Activated gamma-delta T cell treated with anti-CD3 and anti-CD28 coated beads, Interleukin-2, amount 50 U/mL, for 16 hours (primary cell): ENCODE measurements around the gene GLS.
"Not testable (repeated sequence)": the region's sequence is repeated elsewhere in the genome, so short reads cannot be mapped to it uniquely, and the experiment has no call there.

ENCODE experiments used
- DNase-seq: peaks from one replicate; pipeline ENCODE4 v3.0.0-alpha.2; 2020; ENCODE audit warnings: low read depth

Gene GLS

DNA sequence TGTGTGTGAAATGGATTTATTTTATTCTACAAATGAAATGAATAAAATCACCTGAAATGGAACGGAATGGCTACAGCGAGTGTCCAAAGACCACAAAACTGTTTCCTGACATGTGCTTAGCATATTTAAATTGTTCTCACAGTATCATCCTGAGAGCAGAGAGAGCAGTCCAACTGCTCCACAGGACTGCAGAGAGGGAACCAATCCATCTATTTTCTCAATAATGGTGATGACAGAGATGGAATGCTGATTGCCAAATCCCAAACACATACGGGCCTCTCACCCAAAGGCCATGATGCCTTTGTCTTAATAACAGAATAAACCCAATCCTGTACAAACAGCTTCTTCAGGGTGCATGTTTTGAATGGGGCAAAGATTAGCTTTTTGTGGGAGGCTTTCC is 92.2 kb downstream of the GLS start:
- DNase-seq = no peak

DNA sequence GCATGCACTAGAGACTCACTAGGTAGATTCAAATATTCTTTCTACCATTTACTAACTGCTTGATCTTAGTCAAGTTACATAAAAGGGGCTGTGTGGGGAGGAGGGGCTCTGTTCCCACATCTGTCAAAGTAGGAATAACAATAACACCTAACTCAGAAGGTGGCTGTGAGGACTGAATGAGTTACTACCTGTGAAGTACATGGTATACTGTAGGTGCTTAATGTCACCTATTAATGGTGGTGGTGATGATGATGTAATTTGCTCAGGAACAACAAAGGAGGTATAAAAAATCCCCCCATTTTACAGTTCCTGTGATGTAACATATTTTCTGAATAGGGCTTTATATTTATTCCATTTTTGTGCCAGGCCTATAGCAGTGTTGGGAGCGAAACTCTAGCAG is 92.6 kb downstream of the GLS start:
- DNase-seq = no peak

DNA sequence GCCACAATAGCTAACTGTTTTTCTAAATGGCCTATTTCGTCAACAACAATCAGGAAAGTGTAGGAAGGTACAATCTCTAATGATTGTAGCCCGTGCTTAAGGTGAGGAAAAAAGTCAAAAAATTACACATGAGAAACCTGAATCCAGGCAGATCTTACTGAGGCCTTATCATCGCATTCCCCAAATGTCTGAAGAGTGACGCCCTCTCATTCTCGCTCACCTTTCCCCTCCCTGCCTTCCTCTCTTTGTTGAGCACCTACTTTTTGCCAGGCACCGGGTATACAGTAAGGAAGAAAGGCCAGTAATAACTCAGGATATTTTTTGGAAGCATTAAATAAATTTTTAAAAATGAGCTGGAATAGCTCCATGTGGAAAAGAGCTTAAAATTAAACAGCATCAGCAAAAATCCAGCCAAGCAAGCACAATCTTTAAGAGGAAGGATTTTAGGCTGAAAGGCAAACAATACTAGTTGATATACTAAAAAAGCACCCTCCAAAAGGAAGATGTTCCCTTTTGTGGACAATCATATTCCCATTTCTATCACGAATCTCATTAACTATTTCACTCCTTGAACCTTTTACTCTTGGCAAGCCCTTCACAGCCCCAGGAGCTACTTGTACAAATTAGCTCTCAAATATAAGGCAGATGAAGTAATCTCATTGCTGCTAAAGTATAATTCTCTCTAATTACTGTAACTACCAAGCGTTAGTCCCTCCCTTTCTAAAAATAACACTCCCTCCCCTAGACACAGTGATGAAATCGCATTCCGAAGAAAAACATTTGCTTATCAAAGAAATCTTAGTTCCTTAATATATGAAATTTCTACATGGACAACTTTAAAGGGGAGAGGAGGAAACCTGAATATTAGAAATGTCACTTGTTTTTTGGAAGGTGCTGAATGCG is 93.4 kb downstream of the GLS start:
- no peak for DNase-seq

DNA sequence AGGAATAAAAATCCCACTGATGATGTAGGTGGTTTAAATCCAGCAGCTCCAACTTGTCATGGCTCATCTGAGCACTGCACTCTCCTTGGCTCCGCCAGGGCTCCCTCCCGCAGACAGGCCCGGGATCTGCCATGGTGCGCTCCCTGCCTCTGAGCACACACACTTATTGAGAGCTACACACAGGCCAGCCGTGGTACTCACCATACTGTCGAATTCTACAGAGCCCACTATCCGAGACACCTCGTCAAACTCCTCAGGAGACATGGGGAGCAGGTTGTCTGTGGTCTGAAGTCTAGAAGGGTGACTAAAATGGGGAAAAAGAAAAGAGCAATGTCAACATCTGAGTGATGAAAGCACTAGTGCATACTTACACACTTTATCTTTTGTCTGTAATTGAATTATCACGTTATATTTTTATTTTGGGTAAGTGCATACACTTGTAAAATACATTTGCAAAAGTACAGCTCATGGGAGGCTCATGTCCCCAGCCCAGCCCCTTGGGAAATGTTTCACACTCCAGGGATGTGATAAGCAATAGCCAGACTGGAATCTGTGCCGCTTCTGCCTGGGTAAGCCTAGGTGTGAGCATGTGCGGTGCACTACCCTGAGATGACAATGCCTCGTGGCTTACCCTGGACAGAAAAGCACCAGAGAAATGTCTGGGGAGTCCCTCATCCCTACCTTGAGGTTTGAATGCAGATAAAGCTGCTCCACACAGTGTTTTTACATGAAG is 94.2 kb downstream of the GLS start:
- DNase-seq = no peak

DNA sequence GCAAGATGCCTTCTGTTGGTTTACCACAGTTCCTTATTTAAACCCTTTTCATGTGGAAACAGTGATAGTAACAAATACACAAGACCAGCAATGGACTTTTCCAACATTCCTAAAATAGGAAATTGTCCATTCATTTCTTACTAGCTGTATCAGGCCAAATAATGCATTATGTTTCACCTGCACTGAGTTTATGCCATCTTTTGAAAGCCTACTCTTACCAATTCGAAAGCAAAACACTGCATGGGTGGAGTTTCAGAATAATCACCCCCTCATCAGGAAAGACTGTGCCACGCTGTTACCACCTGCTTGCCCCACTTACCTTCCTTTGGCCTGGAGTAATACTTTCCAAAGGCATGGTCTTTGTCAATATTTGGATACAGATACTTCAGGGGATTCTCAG is 95.9 kb downstream of the GLS start:
- no peak for DNase-seq

DNA sequence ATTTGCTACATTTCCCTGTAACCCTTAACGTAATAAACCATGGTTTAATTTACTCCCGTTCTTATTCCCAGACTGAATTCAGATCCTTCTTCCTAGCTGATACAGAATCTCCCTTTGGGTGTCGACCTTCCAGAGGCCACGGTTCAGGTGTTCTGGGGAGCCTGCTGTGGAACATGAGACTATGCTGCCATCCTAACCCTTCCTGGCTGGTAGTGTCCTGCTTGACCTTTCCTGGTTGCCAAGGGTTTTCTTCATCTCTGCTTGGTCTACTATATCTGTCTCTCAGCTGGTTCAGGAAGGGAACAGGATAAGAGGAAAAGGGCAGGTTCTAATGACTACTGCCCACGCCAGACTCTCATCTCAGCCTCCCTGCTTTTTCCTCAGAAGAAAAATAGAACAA is 96.9 kb downstream of the GLS start:
- DNase-seq = no peak

DNA sequence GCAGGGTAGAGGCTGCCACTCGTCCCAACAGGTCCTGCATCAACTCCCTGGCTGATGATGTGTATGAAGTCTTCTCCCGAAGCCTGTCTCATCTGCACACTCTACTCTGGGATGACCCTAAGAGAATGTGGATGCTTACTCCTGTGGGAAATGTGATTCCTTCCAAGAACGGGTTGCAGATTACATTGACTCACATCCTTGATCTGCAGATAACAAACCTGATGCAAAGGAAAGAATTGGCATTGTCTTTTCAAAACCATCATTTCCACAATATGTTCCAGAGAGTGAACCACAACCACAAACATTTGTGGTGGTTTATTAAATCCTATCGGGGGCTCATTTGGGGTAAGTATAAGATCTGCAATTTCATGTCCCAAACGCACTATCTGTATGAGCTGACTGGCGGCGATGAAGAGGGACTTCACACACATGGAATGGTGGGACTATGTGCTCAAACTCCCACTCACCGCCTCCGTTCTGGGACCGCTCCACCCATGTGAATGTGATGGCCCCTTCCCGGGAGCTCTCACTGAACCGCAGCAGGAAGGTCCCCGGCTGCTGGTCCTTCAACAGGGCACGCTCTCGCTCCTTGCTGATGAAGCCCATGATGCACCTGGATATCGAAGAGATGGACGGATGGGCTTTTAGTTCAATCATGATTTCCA is 97.9 kb downstream of the GLS start:
- DNase-seq = no peak

DNA sequence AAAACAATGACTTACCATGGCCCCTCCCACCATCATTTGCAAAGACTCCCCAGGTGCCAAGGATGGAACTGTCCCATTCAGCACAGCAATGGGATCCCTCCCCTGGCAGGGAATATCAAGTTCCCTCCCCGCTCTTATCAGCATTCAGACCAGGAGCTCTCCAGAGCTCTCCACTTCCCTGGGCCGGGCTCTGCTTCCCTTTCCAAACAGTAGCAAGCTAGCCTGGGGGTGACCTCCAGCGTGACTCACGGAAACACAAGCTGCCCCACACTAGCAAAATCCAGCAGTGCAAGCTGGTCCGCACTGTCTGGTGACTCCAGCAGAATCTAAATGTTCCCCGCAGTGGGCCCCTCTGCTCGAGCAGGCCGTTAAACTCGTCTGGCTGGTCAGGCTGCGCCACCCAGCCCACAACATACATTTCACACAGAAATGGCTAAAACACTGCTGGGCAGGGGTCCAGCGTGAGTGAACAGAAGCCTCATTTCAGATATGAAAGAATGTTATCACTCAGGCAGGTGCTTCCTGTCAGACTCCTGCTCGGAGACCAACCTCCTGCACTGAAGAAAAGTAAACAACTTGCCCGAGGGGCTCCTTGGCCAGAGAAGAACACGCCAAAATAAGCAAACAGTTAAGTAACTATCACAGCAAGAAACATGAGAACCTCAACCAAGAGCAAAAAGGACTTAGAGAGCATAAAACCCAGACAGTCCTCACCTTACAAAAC is 99.4 kb downstream of the GLS start:
- no peak for DNase-seq

DNA sequence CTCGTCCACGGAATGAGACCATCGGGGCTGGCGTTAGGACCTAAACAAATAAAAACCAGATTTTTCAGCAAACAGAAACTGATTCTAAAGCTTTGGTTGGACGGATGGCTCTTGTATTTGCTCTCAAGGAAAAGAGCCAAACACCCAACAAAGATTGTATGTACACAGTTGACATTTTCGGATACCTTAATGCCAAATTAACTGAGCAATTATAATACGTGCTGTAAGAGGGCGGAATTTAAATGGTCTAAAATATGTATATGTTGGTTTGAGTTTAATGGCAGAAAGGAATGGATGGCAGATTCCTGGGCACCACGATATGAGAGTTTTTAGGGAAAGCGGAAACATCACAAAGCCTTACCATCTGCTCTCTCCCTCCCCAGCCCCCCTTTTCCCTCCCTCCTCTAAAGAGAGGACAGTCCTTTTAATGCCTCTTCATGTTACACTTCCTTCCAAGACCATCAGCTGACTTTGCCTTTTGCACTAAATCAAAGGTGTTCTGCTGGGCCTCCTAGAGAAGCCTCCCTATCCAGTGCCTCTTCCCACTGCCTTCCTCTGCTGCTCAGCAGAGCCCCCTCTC is 100.1 kb downstream of the GLS start:
- no peak for DNase-seq

DNA sequence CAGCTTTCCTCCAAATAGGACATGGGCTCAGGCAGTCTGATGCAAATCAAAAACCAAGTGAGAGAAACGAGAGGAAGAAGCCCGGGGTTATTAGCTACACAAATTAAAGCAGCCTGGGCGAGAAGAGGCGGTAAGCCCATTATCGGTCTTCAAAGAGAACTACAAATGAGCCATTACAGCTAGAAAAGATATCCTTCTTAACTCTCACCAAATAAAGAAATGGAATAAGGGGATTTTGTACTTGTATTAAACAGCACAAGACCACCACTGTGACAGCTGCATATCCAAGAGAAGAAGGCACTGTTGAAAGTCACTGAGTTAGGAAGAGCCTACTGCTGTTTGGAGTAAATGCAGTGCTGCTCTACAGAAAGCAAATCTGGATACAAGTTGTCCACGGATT is 100.7 kb downstream of the GLS start:
- no peak for DNase-seq

DNA sequence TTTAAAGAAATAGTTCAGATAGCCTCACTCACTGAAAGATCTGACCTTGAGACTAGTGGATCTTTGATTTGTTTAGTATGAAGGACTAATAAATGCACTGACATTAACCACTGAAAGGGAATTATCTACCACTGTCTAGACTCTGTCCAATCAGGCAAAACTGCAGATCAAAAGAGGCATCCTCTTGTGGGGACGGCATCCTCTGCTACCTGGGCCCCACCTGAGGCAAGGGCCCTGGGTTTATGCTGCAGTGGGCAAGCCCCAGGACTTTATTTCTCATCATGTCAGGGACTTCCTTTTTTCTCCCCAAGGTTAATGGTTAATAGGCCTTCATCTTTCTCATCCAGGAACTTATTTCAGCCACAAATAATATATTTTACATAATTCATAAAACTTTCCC is 101.1 kb downstream of the GLS start:
- DNase-seq = no peak

DNA sequence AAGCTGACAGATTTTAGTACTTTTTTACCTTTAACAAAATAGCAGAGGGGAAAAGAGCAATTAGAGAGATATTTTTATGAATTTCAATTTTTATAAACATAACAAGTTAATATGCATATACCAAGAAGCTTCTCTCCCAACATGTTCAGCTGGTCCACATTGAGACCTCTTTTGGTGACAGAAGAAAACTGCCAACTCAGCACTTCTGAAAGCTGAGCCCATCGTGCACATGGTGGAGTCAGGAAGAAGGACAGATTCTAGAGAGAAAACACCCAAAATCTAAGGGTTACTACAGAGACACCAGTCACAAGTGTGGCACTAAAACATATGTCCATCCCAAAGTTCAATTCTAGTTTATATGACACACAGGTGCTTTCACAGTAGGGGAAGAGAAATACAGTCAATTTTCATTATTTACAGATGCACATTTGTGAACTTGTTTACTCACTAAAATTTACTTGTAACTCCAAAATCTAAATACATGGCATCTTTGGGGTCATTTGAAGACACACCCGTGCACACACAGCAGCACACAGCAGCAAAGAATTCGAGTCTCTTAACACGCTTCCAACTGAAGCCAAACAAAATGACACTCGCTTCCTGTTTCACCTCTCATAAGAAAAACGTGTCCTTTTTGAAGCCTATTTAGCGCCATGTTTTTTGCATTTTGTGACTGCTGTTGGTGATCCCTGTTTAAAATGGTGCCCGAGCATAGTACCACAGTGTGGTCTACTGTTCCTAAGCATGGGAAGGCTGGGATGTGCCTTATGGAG is 101.8 kb downstream of the GLS start:
- DNase-seq = no peak

DNA sequence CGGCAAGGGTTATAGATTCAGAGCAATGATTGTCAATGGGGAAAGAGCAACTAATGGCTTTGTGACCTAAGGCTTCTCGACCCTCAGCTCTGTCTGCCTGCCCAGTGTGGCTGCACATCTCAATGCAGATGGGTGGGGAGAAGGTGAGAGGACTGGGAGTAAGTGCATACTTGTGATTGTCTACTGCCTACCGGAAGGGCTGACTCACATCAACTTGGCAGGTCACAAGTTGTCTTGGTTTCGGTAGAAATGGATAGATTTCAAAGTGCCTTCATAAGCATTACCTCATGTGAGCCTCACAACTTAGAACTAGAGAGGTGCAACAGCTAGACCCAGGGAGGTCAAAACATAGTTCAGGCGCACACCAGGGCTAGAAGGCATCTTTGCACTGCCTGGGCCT is 104.0 kb downstream of the GLS start:
- no peak for DNase-seq

DNA sequence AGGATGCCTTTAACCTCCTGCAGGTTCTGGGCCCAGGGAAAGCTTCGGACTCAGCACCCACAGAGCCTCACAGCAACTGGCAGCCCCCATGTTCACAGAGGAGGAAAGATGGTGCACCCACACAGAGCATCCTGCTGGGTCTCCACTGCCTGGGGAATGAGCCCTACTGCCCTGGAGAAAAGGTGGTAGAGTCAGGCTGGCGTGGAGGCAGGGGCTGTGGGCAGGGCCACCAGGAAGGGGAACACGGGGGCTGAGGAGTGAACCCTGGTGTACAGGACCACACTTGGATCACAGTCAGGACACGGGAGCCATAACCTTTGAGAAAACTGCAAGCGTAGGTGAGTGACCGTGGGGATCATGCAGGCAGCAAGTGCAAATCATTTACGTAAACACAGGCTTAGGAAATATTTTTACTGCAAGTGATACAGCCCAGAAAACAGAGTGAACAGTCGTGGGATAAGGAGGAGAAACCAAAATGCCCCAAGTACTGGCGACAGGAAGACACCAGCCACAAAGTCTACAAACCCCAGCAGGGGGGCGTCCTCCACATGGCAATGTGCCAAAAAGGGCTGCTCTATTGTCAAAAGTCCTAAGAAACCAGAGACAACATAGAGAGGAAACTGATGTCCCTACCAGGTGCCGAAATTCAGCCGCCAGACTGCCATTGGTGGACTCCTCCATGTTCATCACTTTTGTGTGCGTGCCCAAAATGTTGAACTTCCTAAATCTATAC is 105.8 kb downstream of the GLS start:
- DNase-seq = no peak

DNA sequence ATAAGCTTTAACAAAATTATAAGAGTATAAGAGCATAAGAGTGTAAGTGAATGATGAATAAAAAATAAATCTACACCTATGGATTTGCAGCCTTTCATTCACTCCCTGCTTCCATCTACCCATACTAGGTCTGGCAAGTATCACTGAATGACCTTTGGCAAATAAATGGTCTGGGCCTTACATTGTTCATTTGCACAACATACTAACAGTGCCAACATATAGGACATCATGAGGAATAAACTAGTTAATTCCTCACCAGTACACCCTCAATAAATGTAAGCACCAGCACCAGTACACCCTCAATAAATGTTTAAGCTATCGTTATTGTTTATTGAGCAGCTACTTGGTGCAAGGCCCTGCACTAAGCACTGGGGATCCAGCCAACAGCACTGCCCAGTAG is 106.5 kb downstream of the GLS start:
- no peak for DNase-seq

DNA sequence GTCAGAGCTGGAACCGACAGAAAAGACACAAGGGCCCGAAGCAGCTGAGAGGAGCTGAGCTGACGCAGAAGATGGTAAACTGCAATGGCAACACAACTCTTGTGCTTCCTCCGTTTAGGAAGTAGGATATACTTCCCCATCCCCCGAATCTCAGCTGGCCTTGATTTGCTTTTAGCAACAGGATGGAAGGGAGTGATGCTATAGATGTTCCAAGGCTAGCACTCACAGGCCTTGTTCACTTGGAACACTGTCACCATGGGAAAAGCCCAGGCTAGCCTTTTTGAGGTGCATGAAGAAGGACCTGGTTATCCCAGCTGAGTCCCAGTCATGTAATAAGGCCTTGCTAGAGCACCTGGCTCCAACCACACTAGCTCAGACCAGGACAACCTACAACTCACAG is 107.3 kb downstream of the GLS start:
- no peak for DNase-seq

DNA sequence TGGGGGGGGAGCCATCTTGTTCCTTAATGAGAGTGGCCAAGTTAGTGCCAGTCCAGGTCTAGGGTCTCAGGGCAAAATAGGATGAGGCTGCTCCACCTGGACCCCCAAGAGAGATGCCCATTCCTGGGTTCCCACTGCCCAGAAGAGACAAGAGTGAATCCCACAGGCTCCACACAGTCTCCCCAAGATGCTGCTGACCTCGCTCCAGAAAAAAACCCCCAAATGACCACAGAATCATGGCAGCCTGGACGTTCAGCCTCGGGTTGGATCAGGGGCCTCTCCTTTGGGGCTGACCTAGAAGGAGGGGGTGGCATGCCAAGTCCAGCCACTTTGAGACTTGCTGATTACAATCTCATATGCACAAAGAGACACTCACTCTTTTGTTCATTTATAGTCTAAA is 108.3 kb downstream of the GLS start:
- DNase-seq = no peak

DNA sequence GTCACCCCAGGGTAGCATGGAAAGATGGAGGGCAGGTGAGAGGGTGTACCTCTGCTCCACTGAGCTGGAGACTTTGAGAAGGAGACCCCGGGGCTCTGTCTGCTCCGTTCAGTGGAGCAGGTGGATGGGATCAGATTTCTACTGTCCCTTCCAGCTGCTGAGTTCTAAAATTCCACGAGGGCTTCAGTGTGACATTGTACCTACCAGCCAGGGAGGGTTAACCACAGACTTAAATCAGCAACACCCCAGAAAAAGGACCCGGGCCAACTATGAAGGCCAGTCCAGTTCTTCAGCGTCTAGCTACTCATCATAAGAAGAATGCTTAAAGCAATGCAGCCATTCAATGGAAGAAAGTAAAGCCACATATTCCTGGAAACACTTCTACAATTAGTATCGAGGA is 109.5 kb downstream of the GLS start:
- DNase-seq = no peak

DNA sequence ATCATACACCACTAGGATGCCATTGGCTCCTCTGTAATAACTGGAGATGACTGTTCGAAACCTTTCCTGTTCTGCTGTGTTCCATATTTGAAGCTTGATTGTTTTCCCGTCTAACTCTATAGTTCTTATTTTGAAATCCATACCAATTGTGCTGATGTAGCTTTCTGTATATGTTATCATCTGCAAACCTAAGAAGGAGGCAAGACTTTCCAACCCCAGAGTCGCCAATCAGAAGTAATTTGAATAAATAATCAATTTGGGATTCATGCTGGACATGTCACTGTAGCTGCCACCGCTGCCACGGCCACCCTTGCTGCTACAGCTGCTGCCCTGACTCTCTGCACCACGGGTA is 112.6 kb downstream of the GLS start:
- no peak for DNase-seq

DNA sequence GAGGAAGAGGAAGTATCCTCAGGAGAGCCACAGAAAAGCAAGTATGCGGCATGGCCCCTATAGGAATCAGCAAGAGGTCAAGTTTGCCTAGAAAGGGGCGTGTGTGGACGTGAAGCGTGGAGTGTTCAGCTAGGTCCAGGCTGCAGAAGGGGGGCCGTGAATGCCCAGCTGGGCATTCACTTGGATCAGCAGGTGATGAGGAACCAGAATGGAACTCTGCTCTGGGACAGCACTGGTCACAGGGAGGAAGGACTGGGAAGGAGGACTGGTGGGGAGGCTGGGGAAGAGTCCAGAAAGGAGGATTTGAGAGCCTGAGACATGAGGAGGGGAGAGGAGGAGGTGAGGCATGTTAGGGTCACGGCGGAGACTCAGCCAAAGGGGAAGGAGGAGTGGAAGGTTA is 113.5 kb downstream of the GLS start:
- DNase-seq = no peak

DNA sequence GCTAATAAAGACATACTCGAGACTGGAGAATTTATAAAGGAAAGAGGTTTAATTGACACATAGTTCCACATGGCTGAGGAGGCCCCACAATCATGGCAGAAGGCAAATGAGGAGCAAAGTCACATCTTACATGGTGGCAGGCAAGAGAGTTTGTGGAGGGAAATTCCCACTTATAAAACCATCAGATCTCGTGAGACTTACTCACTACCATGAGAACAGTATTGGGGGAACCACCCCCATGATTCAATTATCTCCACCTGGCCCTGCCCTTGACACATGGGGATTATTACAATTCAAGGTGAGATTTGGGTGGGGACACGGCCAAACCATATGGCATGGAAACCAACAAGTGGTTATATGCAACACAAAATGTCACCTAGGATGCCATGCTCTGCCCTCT is 114.7 kb downstream of the GLS start:
- not testable (repeated sequence) for DNase-seq
